ES-I3 (cell line): Measurements from ENCODE around the gene TMEM53.
A peak's percentile ranks its signal among the peaks of the same experiment; 100 is the strongest.

Experiments used
- H3K36me3 ChIP-seq: 2 replicates; pipeline ENCODE4 v1.6.1; 2013; ENCODE audit warnings: mild to moderate bottlenecking, low read length, control low read depth, moderate library complexity; ENCODE audit not compliant: insufficient read depth
- H3K4me1 ChIP-seq: 2 replicates; pipeline ENCODE4 v1.6.1; 2013; ENCODE audit warnings: mild to moderate bottlenecking, control low read depth, low read length; ENCODE audit not compliant: insufficient read depth
- H3K9ac ChIP-seq: 2 replicates; pipeline ENCODE4 v1.6.1; 2013; ENCODE audit warnings: low read depth, mild to moderate bottlenecking, low read length, moderate library complexity
- H3K9me3 ChIP-seq: 2 replicates; pipeline ENCODE4 v1.6.1; 2013; ENCODE audit warnings: mild to moderate bottlenecking, low read length, moderate library complexity; ENCODE audit not compliant: control insufficient read depth, insufficient read depth

Gene TMEM53

DNA sequence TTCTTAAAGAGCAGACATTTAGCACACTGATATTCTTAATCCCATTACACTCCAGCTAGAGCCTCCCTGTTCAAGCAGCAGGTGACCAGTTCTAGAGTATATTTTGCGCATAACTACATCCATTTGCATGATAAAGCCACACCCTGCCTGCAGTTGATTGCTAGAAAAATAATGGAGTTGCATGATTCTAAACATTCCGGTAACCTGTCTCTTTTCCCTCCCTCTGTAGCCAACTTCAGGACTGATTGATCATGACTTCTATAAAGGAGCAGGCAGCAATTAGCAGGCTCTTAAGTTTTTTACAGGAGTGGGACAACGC is 15.1 kb upstream of the TMEM53 start:
- no peak overlapping the region for H3K9ac ChIP-seq
- H3K36me3 ChIP-seq = no peaks in the 10 kb centered on the region
- H3K9me3 ChIP-seq = no peaks in the 10 kb centered on the region
- H3K4me1 ChIP-seq = peaks cover 15% of the 10 kb centered on the region

DNA sequence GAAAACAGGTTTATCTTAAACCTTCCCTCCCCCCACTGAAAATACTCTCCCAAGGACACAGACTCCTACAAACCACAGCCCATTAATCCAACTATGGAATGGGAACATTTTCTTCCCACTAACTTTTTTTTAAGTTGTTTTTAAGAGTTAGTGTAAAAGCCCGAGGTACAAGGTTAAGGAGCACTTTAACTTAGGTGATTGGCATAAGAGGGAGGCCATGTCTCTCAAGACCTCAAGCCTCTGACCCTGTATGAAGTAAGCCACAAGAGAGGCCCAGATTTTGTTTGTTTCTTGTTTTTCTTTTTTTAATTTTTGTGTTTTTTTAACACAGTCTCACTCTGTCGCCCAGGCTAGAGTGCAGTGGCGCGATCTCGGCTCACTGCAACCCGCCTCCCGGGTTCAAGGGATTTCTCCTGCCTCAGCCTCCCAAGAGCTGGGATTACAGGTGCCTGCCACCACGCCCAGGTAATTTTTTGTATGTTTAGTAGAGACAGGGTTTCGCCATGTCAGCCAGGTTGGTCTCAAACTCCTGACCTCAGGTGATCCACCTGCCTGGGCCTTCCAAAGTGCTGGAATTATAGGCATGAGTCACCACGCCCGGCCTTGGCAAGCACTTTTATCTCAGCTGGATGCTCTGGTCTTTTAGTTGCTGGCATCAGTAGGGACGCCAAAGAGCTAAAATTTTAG is 14.6 kb upstream of the TMEM53 start:
- Histone ChIP-seq H3K4me1 (peaks cover 15% of the 10 kb centered on the region), H3K36me3 (no peaks in the 10 kb centered on the region), H3K9ac (no peak overlapping the region), H3K9me3 (no peaks in the 10 kb centered on the region)

DNA sequence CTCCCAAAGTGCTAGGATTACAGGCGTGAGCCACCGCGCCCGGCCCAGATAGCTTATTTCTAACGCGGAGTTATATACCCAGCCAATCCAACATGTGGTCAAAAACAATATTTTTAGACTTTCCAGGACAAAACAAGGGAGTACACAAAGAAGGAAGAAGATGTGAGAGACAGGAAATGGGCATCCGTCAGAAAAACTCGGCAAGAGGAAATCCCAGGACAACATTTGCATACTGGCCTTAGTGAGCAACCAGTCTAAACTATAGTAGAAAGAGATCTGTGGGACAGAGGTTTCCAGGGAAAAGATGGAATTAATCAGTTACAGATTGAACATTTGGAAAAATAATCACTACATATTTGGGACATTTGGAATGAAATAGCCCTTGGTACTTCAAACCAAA is 11.6 kb upstream of the TMEM53 start:
- H3K9me3 ChIP-seq = no peaks in the 10 kb centered on the region
- H3K36me3 ChIP-seq = no peaks in the 10 kb centered on the region
- peaks cover 24% of the 10 kb centered on the region for H3K4me1 ChIP-seq
- no peak overlapping the region for H3K9ac ChIP-seq

DNA sequence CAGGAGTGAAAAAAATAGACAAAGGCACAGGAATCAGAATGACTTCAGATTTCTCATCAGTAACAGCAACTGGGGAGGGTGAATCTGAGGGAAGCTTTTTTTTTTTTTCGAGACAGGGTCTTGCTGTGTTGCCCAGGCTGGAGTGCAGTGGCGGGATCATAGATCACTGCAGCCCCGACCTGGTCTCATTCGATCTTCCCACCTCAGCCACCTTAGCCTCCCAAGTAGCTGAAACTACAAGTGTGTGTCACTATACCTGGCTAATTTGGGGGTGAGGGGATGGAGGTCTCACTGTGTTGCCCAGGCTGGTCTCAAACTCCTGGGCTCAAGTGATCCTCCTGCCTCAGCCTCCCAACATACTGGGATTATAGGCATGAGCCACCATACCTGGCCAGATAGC is 10.9 kb upstream of the TMEM53 start:
- H3K4me1 ChIP-seq = peaks cover 24% of the 10 kb centered on the region
- no peaks in the 10 kb centered on the region for H3K9me3 ChIP-seq
- no peaks in the 10 kb centered on the region for H3K36me3 ChIP-seq
- no peak overlapping the region for H3K9ac ChIP-seq

DNA sequence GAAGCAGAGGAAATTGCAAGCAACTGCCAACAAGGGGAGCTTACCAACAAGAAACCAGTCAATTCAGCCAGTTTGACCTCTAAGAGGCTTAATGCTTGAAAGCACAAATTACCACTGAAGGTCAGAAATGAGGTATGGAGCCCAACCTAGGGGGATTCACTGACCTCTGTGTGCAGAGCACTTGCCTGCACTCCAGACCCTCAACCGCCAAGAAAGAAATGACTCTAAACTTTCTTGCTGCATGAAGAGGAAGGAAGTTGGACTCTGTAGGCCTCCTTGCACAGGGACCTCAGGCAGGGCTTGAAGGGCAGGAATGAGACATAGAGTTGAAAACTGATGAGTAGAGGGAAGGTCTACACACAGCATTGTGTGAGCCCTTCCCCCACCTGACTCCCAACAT is 10.2 kb upstream of the TMEM53 start:
- Histone ChIP-seq H3K9me3 (no peaks in the 10 kb centered on the region), H3K36me3 (no peaks in the 10 kb centered on the region), H3K4me1 (peaks cover 21% of the 10 kb centered on the region), H3K9ac (no peak overlapping the region)

DNA sequence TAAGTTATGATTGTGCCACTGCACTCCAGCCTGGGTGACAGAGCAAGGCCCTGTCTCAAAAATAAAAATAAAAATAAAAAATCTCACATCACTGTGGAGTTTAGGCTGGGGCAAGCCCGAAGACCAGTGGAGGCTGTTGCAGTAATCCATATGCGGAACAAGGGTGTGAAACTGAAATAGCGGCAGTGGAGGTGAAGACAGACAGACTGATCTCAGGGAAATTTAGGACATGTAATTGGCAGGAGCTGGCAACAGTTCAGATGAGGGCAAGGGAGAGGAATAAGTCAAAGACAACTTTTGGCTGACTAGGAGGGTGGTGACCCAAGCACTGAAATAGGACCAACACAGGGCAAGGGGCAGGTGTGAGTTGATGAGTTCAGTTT is 8.6 kb upstream of the TMEM53 start:
- Histone ChIP-seq H3K36me3 (no peaks in the 10 kb centered on the region; the same call in 1 of the 2 replicates), H3K9ac (no peak overlapping the region), H3K9me3 (no peaks in the 10 kb centered on the region), H3K4me1 (peaks cover 8% of the 10 kb centered on the region)

DNA sequence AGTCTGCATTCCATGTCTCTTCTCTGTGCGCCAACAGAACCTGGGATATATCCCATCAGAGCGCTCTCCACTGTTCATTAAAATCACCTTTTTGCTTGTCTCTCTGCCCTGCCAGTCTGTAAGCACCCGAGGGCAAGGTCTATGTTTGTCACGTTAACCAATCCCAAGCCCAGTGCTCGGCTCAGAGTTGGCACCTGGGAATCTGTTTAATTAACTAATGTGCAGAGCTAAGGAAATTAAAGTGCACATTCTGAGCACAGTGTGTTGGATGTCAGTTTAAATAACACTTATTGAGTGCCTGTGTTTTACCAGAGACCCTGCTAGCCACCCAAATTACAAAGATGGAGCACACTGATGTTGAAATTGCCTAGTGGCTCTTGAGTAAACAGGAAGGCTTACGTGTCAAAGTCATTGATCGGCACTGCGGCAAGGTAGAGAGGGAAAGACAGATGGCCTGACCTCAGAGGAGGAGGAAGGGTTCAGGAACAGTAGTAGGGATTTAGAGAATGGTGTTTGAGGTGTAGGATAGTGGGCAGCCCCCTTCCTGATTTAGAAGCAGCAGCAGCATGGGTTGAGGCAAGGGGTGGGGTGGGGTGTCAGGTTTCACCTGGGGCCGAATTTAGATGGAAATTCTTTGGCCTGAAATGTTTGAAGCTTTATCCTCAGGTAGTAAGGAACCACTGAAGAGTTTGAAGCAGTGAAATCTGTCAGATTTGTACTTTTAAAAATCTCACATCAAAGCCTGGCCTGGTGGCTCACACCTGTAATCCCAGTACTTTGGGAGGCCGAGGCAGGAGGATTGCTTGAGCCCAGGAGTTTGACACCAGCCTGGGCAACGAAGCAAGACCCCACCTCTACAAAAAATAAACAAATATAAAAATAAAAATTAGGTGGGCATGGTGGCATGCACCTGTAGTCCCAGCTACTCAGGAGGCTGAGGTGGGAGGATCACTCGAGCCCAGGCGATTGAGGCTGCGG is 7.9 kb upstream of the TMEM53 start:
- Histone ChIP-seq H3K4me1 (peaks cover 8% of the 10 kb centered on the region), H3K9ac (no peak overlapping the region), H3K9me3 (no peaks in the 10 kb centered on the region), H3K36me3 (no peaks in the 10 kb centered on the region; the same call in 1 of the 2 replicates)

DNA sequence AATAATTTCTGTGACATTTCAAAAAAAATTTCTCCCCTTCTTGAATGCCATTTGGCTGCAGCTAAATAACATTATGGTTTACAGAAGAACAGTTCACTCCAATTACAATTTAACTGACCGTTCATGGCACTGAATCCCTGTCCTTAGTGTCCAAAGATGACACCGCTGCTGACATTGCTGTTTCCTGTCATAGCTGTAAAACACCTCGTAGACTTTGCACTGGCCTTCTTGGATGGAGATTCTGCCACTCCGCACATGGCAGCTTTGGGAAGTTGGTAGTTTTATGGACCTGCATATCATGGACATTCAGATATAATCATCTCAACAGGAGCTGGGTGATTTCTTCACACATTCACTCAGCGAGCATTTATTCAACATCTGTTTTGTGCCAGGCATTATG is 5.2 kb upstream of the TMEM53 start:
- Histone ChIP-seq H3K9me3 (no peaks in the 10 kb centered on the region), H3K36me3 (no peaks in the 10 kb centered on the region; the same call in 1 of the 2 replicates), H3K9ac (no peak overlapping the region), H3K4me1 (peaks cover 14% of the 10 kb centered on the region)

DNA sequence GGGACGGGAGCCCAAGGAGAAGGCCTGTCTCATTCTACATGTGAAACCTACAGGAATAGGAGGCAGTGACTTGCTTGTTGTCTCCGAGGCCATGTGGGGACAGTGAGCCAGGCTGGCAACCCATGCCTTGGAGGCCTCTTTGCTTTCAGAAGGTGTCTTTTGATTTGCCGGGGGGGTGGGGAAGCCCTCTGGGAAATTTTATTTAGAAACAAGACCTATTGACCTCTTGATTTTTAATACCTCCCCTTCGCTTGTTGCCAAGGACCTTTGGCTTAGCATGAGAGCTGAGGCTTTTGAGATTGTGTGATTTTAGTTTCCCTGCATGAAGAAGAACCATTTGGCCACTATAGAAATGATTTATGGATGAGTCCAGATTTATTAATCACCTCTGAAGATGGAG is 4.3 kb upstream of the TMEM53 start:
- Histone ChIP-seq H3K4me1 (peaks cover 14% of the 10 kb centered on the region), H3K9me3 (no peaks in the 10 kb centered on the region), H3K9ac (no peak overlapping the region), H3K36me3 (no peaks in the 10 kb centered on the region; the same call in 1 of the 2 replicates)

DNA sequence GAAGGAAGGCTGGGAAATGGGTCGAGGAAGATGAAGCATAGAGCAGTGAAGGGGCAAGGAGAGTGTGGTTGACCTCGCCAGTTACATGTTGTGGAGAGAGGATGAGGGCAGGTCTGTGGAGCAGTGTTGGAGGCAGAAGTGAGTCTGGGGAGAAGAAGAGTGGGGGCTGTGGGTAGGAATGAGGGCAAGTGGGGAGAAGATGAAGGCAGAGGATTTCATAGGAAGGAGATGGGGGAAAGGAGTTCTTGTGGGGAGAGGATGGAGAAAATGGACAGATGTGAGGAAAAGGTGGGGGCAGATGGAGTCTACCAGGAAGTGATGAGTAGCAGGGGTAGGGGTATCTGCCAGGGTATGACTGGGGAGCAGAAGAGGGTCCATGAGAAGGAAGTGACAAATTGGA is 3.8 kb upstream of the TMEM53 start:
- Histone ChIP-seq H3K36me3 (no peaks in the 10 kb centered on the region; the same call in 1 of the 2 replicates), H3K9me3 (no peaks in the 10 kb centered on the region), H3K9ac (no peak overlapping the region), H3K4me1 (peaks cover 15% of the 10 kb centered on the region)

DNA sequence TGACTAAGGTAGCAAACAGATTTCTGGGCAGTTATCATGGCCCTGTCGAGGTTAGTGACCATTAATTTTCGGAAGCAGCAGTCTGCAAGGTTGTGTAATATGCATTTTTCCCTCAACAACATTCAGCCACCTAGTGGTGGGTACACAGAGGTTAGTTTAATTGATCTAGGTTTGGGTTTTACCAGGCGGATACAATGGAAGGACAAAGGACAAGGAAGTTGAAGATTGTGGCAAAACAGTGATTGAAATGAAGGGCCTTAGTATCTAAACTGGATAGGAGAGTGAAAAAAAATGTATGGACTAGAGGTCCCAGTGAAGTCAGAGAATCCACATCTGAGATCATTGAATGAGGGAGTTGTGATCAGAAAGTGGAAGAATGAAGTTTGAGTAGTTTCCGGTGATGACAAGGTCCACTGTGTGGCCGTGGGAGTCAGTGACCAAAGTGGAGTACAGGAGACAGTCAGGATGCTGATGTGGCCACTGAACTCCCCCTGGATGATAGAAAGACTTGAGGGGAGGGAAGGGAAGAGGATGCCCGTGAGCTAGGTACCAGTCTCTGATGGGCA is 3.0 kb upstream of the TMEM53 start:
- Histone ChIP-seq H3K9ac (no peak overlapping the region), H3K4me1 (peaks cover 23% of the 10 kb centered on the region), H3K36me3 (no peaks in the 10 kb centered on the region; the same call in 1 of the 2 replicates), H3K9me3 (no peaks in the 10 kb centered on the region)

DNA sequence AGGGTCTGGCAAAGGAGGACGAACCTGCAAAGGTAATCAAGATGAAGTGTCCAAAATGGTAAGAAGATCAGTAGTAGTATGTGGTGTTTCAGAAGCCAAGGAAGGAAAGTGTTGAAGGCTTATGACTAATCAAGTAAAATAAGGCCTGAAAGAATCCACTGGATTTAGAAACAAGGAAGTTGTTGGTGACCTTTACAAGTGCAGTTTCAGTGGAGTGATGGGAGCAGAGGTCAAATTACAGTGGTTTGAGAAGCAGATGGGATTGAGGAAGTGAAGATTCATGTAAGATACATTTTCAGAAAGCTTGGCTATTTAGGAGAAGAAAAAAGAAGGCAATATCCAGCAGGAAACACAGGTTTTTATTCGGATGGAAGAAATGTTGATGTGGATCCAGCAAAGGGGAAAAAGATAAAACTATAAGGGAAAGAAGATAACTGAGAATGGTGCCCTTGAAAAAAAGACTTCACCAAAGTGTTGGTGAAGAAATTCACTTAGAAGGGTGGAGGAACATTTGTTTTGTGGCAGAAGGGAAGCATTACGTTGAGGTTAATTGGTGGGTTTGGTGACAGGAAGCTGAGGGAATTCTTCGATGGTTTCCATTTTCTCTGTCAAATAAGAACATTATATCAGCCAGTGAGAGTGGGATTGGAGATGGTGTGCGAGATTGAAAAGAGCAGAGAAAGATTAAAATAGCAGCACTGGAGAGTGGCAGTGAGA is 2.4 kb upstream of the TMEM53 start:
- H3K4me1 ChIP-seq = peaks cover 22% of the 10 kb centered on the region
- no peak overlapping the region for H3K9ac ChIP-seq
- no peaks in the 10 kb centered on the region; the same call in 1 of the 2 replicates for H3K36me3 ChIP-seq
- H3K9me3 ChIP-seq = no peaks in the 10 kb centered on the region

DNA sequence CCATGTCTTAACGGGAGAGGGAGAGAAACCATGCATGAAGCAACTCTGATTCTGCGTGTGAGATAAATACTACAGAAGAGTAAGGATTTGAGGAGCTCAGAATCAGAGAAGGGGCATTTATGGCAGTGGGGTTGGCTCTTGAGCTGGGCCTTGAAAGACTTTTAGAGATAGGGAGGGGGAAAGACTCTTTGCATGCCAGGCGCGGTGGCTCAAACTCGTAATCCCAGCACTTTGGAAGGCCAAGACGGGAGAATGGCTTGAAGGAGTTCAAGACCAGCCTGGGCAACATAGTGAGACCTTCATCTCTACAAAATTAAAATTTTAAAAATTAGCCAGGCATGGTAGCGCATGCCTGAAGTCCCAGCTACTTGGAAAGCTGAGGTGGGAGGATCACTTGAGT is 905 bp upstream of the TMEM53 start:
- Histone ChIP-seq H3K4me1 (peaks cover 20% of the 10 kb centered on the region), H3K9ac (peak overlapping the region; percentile 78; the same call in 1 of the 2 replicates), H3K9me3 (no peaks in the 10 kb centered on the region), H3K36me3 (no peaks in the 10 kb centered on the region; the same call in 1 of the 2 replicates)

DNA sequence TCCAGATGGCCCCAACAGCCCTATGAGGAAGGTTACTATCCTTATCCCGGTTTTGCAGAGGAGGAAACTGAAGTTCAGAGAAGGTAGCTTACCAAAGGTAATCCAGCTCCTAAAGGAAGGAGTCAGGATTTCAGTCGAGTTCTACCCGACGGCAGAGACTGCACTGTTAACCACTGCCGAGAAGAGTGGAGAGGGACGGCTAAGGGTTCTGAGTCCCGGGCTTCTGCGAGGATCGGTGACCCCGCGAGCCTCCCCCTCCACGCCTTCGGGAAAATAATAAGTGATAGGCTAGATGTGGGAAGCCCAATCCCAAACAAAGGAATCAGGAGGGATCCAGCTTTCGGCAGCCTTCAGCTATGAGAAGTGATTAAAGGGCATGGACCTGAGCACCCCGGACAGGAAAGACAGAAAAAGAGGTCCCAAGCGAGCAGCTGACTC is 587 bp downstream of the TMEM53 start:
- no peaks in the 10 kb centered on the region for H3K36me3 ChIP-seq

More for the DNA sequence above, 587 bp downstream of the TMEM53 start:
- Histone ChIP-seq H3K4me1 (peaks cover 20% of the 10 kb centered on the region), H3K9ac (peak overlapping the region; percentile 78), H3K9me3 (no peaks in the 10 kb centered on the region)
